ENCODE results near the gene BRCA1.

- TF ChIP-seq CTCF (IDR thresholded peaks at IDR 0.05) (no peak), POLR2A (IDR thresholded peaks at IDR 0.05) (no peak)
These were observed 30.9 kb downstream of the BRCA1 start for GRCh38 chr17:43094129-43094835.

Measured in right lobe of liver (tissue), 4 donors.